CD8-positive, alpha-beta memory T cell (primary cell): ENCODE data around the gene APBA2. TPM values are rescaled to one million over a fixed set of nuclear protein-coding genes. Genes with fewer than 3 reads are reported as not detected.

ENCODE experiments used
- CTCF ChIA-PET: fragments of 350-600 bp; sonication (Branson Sonifier 250); formaldehyde crosslinking; loops from one replicate; lab custom pipeline; 2021; ENCODE audit warnings: antibody characterized with exemption; lab: Charles Lee
- POLR2A ChIA-PET: fragments of 350-600 bp; sonication (Branson Sonifier 250); formaldehyde crosslinking; loops from one replicate; lab custom pipeline; 2021; ENCODE audit warnings: antibody characterized with exemption; lab: Charles Lee
- DNase-seq, 5 donors: peaks; one replicate each; pipeline versions ENCODE4 v3.0.0 to v3.0.0-alpha.2; 2020 to 2022; ENCODE audit warnings: mixed read lengths in 1 of 5
- H3K27ac ChIP-seq: one replicate; pipeline ENCODE4 v1.7.0; 2013; ENCODE audit warnings: low read depth, mild to moderate bottlenecking, low read length, moderate library complexity
- H3K27me3 ChIP-seq: 2 replicates; pipeline ENCODE4 v1.7.0; 2013; ENCODE audit warnings: low read length, mild to moderate bottlenecking; ENCODE audit not compliant: insufficient read depth, poor library complexity, severe bottlenecking
- H3K36me3 ChIP-seq: 2 replicates; pipeline ENCODE4 v1.7.0; 2013; ENCODE audit warnings: mild to moderate bottlenecking, low read length, moderate library complexity; ENCODE audit not compliant: insufficient read depth
- H3K4me1 ChIP-seq: 2 replicates; pipeline ENCODE4 v1.7.0; 2013; ENCODE audit warnings: mild to moderate bottlenecking, low read length, moderate library complexity; ENCODE audit not compliant: insufficient read depth
- H3K4me3 ChIP-seq: 2 replicates; pipeline ENCODE4 v1.7.0; 2013; ENCODE audit warnings: mild to moderate bottlenecking, low read length
- H3K9me3 ChIP-seq: 2 replicates; pipeline ENCODE4 v1.7.0; 2013; ENCODE audit warnings: mild to moderate bottlenecking, low read length
- H3K27ac Mint-ChIP-seq, 8 donors: one replicate each; pipeline ENCODE4 v1.8.0; 2020 to 2021; ENCODE audit warnings: mixed read lengths in 8 of 8, mild to moderate bottlenecking in 6 of 8, inconsistent platforms in 3 of 8, moderate library complexity in 3 of 8
- H3K27me3 Mint-ChIP-seq, 2 donors: one replicate each; pipeline ENCODE4 v1.8.0; 2020 to 2021; ENCODE audit warnings: mixed read lengths in 2 of 2, mild to moderate bottlenecking in 1 of 2, moderate library complexity in 1 of 2
- H3K36me3 Mint-ChIP-seq, 3 donors: one replicate each; pipeline ENCODE4 v1.8.0; 2020 to 2021; ENCODE audit warnings: mixed read lengths in 3 of 3, inconsistent platforms in 1 of 3, mild to moderate bottlenecking in 1 of 3
- H3K4me1 Mint-ChIP-seq, 3 donors: one replicate each; pipeline ENCODE4 v1.8.0; 2020 to 2021; ENCODE audit warnings: mixed read lengths in 3 of 3, inconsistent platforms in 1 of 3, mild to moderate bottlenecking in 1 of 3
- H3K4me3 Mint-ChIP-seq, 7 donors: one replicate each; pipeline ENCODE4 v1.8.0; 2020 to 2021; ENCODE audit warnings: mixed read lengths in 7 of 7, mild to moderate bottlenecking in 6 of 7, moderate library complexity in 4 of 7, inconsistent platforms in 2 of 7
- H3K9me3 Mint-ChIP-seq, 5 donors: one replicate each; pipeline ENCODE4 v1.8.0; 2020 to 2022; ENCODE audit warnings: mixed read lengths in 5 of 5, mild to moderate bottlenecking in 3 of 5, moderate library complexity in 2 of 5, inconsistent platforms in 1 of 5
- polyA plus RNA-seq: library from polyadenylated mRNA; unstranded; fragments of 300-500 nt; fragmentation: Illumina TruSeq; gene quantifications from one replicate; pipeline ENCODE4 v1.2.3, GENCODE V29; 2021
- total RNA-seq, 2 experiments: library from RNA; stranded (reverse); gene quantifications; one replicate each; pipeline ENCODE4 v1.2.3, GENCODE V29; 2021

The APBA2 gene
- total and polyA plus RNA-seq, 3 experiments from 2014 or later = 15.7 to 38.8 (median 18.0) TPM

- H3K27me3 ChIP-seq = no peaks in the 10 kb centered on the region
- Mint-ChIP-seq H3K27me3 (no peaks in the 10 kb centered on the region), H3K9me3 (no peaks in the 10 kb centered on the region), H3K27ac (peak overlapping the region in 7 of 8 donors; percentile 0 to 76 (median 36)), H3K4me3 (peak overlapping the region; percentile 35 to 90 (median 62)), H3K4me1 (peaks cover 38 to 81% (median 58%) of the 10 kb centered on the region in 3 donors), H3K36me3 (peaks cover 0 to 31% (median 7%) of the 10 kb centered on the region in 3 donors)
- peaks cover 47% of the 10 kb centered on the region for H3K4me1 ChIP-seq
- ChIA-PET CTCF (interaction anchor here (0.7 to 2.5 kb wide), 9 partner anchors 10 to 170 kb away, joined by 3 to 10 read pairs (median 3); partner anchors contain the start of gene APBA2), POLR2A (interaction anchor here (0.6 to 2.8 kb wide), 4 partner anchors 18 to 33 kb away, joined by 3 to 15 read pairs (median 4); partner anchors contain the start of gene APBA2)
- no peaks in the 10 kb centered on the region for H3K9me3 ChIP-seq
- H3K27ac ChIP-seq = no peak overlapping the region
- peaks cover 7% of the 10 kb centered on the region for H3K36me3 ChIP-seq
- no peak for DNase-seq
- H3K4me3 ChIP-seq = peak overlapping the region; percentile 45
These were observed 34.2 kb downstream of the APBA2 start for GRCh38 chr15:28919679-28920655.

DNA sequence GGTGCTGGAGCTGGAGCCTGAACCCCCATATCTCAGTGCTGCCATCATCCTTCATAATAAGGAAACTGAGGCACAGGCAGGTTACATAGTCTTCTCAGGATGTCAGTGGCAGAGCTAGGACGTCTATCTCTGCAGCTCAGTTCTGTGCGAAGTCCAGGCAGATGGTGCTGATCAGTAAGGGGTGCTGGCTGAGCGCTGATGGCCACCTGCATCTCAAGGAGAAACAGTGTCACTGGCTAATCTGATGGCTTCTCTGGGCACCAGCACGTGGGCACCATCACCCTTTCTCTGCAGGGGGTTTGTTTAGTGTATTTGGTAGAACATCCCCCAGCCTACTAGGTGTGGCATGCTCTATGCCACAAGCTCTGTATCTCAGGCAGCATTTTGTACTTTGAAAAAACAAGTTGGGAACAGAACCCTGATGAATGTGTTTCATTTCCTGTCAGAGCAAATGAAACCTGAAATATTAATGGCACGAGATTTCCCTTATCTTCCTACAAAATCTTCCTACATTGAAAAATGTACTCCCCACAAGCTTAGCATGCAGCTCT is 35.1 kb downstream of the APBA2 start:
- CTCF ChIA-PET = interaction anchor here (0.7 to 2.5 kb wide), 11 partner anchors 15 to 169 kb away, joined by 3 to 10 read pairs (median 4); partner anchors contain the start of gene APBA2
- Histone ChIP-seq H3K4me3 (peak overlapping the region; percentile 11), H3K4me1 (peaks cover 42% of the 10 kb centered on the region), H3K9me3 (no peaks in the 10 kb centered on the region), H3K36me3 (peaks cover 7% of the 10 kb centered on the region), H3K27me3 (no peaks in the 10 kb centered on the region), H3K27ac (no peak overlapping the region)
- peaks cover 41 to 90% (median 61%) of the 10 kb centered on the region in 3 donors for H3K4me1 Mint-ChIP-seq
- POLR2A ChIA-PET = interaction anchor here (1.3 to 2.8 kb wide), 3 partner anchors 17 to 34 kb away, joined by 3 to 15 read pairs (median 4); partner anchors contain the start of gene APBA2
- DNase-seq = peak in 1 of 5 donors; percentile 36
- H3K36me3 Mint-ChIP-seq = peaks cover 0 to 33% (median 7%) of the 10 kb centered on the region in 3 donors
- H3K27ac Mint-ChIP-seq = peak overlapping the region; percentile 6 to 80 (median 56)
- H3K9me3 Mint-ChIP-seq = no peaks in the 10 kb centered on the region
- no peaks in the 10 kb centered on the region for H3K27me3 Mint-ChIP-seq
- H3K4me3 Mint-ChIP-seq = peak overlapping the region; percentile 13 to 90 (median 62)

DNA sequence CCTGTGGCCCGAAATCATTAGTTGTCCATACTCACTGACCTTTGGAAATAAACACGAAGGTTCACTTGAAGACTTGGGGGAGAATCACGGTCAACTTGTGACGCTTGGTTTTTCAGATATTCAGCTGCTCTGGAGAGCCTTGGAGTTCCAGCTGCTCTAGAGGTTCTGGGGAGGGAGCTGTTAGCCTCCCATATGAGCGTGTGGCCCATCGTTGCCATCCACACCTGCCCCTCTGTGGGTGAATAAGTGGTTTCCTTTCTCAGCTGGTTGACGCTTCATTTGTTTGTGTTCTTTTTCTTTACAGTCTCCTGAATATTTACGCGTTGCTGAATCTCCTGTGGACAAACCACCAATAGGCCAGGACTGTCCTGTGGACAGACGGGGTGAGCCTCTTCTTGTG is 35.6 kb downstream of the APBA2 start:
- Mint-ChIP-seq H3K36me3 (peaks cover 0 to 33% (median 7%) of the 10 kb centered on the region in 3 donors), H3K27ac (peak overlapping the region; percentile 24 to 80 (median 56)), H3K4me3 (peak overlapping the region; percentile 13 to 90 (median 62)), H3K27me3 (no peaks in the 10 kb centered on the region), H3K9me3 (no peaks in the 10 kb centered on the region), H3K4me1 (peaks cover 41 to 90% (median 61%) of the 10 kb centered on the region in 3 donors)
- peaks cover 7% of the 10 kb centered on the region for H3K36me3 ChIP-seq
- DNase-seq = no peak
- no peaks in the 10 kb centered on the region for H3K9me3 ChIP-seq
- no peak overlapping the region for H3K4me3 ChIP-seq
- H3K4me1 ChIP-seq = peaks cover 42% of the 10 kb centered on the region
- ChIA-PET POLR2A (interaction anchor here (0.6 to 2.8 kb wide), 3 partner anchors 16 to 35 kb away, joined by 3 to 15 read pairs (median 7); partner anchors contain the start of gene APBA2), CTCF (interaction anchor here (1.1 to 2.5 kb wide), 10 partner anchors 9 to 169 kb away, joined by 3 to 8 read pairs (median 4); partner anchors contain the start of gene APBA2)
- no peak overlapping the region for H3K27ac ChIP-seq
- H3K27me3 ChIP-seq = no peaks in the 10 kb centered on the region

DNA sequence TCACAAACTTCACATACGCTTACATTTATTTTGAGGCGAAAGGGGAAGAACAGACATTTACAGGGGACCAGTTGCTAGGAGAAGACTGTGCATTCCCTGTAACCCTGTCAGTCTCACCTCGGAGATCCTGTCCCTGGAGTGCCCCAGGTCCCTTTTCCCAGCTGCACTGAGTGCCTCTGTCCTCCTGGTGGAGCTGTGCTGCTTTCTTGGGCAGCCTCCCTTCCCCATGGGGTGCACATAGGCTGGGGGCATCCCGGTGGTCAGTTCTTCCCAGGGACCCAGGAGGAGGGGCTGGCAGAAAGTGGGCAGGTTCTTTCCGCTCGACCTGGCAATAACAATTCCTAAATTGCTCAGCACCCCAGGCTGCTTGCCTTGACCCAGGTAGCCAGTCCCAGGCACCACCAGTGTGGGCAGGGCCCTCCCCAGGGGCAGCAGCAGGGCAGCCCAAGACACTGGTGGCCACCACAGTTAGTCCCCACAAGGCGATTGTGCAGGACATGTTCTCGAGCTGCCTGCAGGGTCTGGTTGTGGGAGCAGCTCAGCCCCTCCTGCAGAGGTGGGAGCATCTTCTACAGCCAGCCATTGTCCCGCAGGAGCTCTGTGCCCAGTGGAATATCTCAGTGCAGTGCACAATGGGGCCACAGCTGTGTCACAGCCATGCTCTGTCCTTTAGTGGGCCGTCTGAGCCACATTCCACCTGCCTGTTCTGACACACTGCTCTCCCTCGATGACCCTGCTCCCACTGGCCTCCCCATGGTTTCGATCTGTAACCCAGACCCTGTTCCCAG is 36.3 kb downstream of the APBA2 start:
- Mint-ChIP-seq H3K27ac (peak overlapping the region in 5 of 8 donors; percentile 52 to 95 (median 76)), H3K4me1 (peaks cover 41 to 86% (median 61%) of the 10 kb centered on the region in 3 donors), H3K9me3 (no peaks in the 10 kb centered on the region), H3K27me3 (no peaks in the 10 kb centered on the region), H3K36me3 (peaks cover 0 to 34% (median 7%) of the 10 kb centered on the region in 3 donors), H3K4me3 (peak overlapping the region in 6 of 7 donors; percentile 58 to 90 (median 64))
- POLR2A ChIA-PET = interaction anchor here (0.6 to 2.8 kb wide), 3 partner anchors 15 to 36 kb away, joined by 3 to 15 read pairs (median 7); partner anchors contain the start of gene APBA2
- DNase-seq = no peak
- Histone ChIP-seq H3K9me3 (no peaks in the 10 kb centered on the region), H3K4me3 (no peak overlapping the region), H3K27me3 (no peaks in the 10 kb centered on the region), H3K4me1 (peaks cover 42% of the 10 kb centered on the region), H3K36me3 (peaks cover 7% of the 10 kb centered on the region), H3K27ac (no peak overlapping the region)
- CTCF ChIA-PET = interaction anchor here (1.1 to 2.5 kb wide), 10 partner anchors 8 to 168 kb away, joined by 3 to 8 read pairs (median 4); partner anchors contain the start of gene APBA2

GRCh38 chr15:28922707-28923012 is 36.9 kb downstream of the APBA2 start:
- peaks cover 41 to 85% (median 58%) of the 10 kb centered on the region in 3 donors for H3K4me1 Mint-ChIP-seq
- DNase-seq = no peak
- H3K36me3 Mint-ChIP-seq = peaks cover 0 to 37% (median 7%) of the 10 kb centered on the region in 3 donors
- Histone ChIP-seq H3K27ac (no peak overlapping the region), H3K36me3 (peaks cover 7% of the 10 kb centered on the region), H3K9me3 (no peaks in the 10 kb centered on the region), H3K4me3 (no peak overlapping the region), H3K4me1 (peaks cover 42% of the 10 kb centered on the region), H3K27me3 (no peaks in the 10 kb centered on the region)
- H3K27me3 Mint-ChIP-seq = no peaks in the 10 kb centered on the region
- ChIA-PET CTCF (interaction anchor here (1.2 to 2.0 kb wide), 2 partner anchors 52 to 133 kb away, joined by 3 to 8 read pairs; no protein-coding TSS in a partner anchor), POLR2A (no interaction called here)
- no peaks in the 10 kb centered on the region for H3K9me3 Mint-ChIP-seq
- peak overlapping the region in 3 of 8 donors; percentile 39 to 95 (median 49) for H3K27ac Mint-ChIP-seq
- H3K4me3 Mint-ChIP-seq = peak overlapping the region in 2 of 7 donors; percentile 17 to 48

DNA sequence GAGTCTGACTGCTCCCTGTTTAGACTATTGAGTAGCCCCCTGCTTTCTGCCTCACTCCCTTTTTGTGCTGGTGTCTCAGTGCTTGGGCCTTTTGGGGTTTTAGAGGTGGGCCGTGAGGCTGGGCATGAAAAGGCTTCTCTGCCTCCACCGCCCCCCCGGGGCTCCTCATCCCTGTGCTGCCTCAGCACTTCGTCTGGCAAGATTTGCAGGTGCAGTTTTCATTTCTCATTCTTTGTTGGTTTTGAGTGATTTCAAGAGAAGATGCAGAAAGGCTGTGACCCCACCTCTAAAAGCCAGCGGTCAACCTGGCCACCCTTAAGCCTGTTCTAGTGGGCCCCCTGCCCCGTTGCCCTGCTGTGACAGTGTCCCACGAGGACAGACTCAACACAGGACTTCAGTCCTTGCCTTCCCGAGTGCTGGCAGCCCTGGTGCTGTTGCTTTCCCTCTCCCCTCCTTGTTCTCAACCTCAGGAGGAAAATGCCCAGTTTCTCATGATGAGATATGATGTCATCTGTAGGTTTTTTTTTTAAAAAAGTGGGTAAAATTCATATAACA is 38.0 kb downstream of the APBA2 start:
- Mint-ChIP-seq H3K4me1 (peaks cover 42 to 82% (median 55%) of the 10 kb centered on the region in 3 donors), H3K27ac (peak overlapping the region in 5 of 8 donors; percentile 7 to 95 (median 58))

More for the DNA sequence above, 38.0 kb downstream of the APBA2 start:
- Mint-ChIP-seq H3K9me3 (no peaks in the 10 kb centered on the region), H3K4me3 (peak overlapping the region in 4 of 7 donors; percentile 2 to 70 (median 29)), H3K36me3 (peaks cover 0 to 45% (median 7%) of the 10 kb centered on the region in 3 donors), H3K27me3 (peaks cover 0 to 3% of the 10 kb centered on the region in 2 donors)
- H3K4me3 ChIP-seq = no peak overlapping the region
- ChIA-PET CTCF (no interaction called here), POLR2A (no interaction called here)
- no peaks in the 10 kb centered on the region for H3K9me3 ChIP-seq
- H3K27me3 ChIP-seq = no peaks in the 10 kb centered on the region
- no peak for DNase-seq
- peaks cover 7% of the 10 kb centered on the region for H3K36me3 ChIP-seq
- H3K27ac ChIP-seq = no peak overlapping the region
- H3K4me1 ChIP-seq = peaks cover 41% of the 10 kb centered on the region
